ENCODE measurements around the gene GCK.

The GCK gene

DNA sequence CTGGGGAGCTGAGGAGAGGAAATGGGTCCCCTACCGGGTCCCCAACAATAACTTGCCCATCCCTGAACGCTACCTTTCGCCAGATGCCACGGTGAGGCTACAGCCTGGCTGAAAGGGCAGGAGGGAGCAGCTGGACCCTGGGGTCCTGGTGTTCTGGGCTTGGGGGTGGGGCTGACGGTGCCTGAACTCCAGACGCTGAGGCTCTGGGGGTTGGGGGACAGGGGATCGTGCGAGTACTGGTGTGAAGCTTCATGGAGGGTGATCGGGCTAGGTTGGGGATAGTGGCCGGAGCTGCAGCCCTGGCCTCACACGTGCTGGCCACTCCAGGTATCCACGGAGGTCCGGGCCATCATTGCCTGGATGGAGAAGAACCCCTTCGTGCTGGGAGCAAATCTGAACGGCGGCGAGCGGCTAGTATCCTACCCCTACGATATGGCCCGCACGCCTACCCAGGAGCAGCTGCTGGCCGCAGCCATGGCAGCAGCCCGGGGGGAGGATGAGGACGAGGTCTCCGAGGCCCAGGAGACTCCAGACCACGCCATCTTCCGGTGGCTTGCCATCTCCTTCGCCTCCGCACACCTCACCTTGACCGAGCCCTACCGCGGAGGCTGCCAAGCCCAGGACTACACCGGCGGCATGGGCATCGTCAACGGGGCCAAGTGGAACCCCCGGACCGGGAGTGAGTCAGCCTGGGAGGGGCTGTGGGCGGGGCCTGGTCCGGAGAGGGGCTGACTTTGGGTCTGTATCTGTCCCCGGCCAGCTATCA is 76.8 kb downstream of the GCK start:
- H3K4me3 ChIP-seq = no peak overlapping the region
- H3K27ac ChIP-seq = no peak overlapping the region

GRCh38 chr7:44111761-44112160 is 77.5 kb downstream of the GCK start:
- no peak overlapping the region for H3K27ac ChIP-seq

DNA sequence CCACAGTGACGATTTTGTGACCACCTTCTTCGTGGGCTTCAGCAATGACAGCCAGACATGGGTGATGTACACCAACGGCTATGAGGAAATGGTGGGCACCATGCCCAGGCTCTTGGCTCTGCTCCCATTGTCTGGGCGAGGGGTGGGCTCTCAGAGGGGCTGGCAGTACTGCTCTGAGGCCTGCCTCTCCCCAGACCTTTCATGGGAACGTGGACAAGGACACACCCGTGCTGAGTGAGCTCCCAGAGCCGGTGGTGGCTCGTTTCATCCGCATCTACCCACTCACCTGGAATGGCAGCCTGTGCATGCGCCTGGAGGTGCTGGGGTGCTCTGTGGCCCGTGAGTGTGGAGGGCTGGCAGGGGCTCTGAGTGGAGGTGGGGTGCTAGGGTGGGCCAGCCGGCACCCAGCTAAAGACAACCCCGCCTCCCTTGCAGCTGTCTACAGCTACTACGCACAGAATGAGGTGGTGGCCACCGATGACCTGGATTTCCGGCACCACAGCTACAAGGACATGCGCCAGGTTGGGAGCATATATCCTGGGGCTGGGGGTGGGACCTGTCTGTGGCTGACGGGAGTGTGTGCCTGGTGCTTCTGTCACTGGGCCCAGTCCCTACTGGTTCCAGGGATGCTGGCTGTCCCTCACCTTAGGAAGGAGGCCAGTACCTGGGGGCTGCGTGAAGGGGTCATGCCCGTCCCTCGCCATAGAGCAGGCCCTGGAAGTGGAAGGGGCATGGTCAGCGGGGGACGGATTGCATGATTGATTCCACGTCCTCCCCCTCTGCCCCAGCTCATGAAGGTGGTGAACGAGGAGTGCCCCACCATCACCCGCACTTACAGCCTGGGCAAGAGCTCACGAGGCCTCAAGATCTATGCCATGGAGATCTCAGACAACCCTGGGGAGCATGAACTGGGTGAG is 78.3 kb downstream of the GCK start:
- H3K4me3 ChIP-seq = no peak overlapping the region
- H3K27ac ChIP-seq = peak overlapping the region in 3 of 21 experiments; percentile 7 to 21 (median 11)

More at GRCh38 chr7:44111761-44112160, 77.5 kb downstream of the GCK start:
- H3K4me3 ChIP-seq = no peak overlapping the region

DNA sequence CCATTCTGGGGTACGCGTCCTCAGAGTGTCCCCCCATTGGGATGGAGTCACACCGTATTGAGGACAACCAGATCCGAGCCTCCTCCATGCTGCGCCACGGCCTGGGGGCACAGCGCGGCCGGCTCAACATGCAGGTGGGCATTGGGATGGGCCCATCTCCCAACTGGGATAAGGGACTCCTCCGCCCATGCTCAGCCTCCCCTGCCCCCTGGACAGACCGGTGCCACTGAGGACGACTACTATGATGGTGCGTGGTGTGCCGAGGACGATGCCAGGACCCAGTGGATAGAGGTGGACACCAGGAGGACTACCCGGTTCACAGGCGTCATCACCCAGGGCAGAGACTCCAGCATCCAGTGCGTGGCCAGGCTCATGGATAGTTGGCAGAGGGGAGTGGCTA is 79.2 kb downstream of the GCK start:
- Histone ChIP-seq H3K4me3 (no peak overlapping the region), H3K27ac (peak overlapping the region in 2 of 21 experiments; percentile 11 to 18)

DNA sequence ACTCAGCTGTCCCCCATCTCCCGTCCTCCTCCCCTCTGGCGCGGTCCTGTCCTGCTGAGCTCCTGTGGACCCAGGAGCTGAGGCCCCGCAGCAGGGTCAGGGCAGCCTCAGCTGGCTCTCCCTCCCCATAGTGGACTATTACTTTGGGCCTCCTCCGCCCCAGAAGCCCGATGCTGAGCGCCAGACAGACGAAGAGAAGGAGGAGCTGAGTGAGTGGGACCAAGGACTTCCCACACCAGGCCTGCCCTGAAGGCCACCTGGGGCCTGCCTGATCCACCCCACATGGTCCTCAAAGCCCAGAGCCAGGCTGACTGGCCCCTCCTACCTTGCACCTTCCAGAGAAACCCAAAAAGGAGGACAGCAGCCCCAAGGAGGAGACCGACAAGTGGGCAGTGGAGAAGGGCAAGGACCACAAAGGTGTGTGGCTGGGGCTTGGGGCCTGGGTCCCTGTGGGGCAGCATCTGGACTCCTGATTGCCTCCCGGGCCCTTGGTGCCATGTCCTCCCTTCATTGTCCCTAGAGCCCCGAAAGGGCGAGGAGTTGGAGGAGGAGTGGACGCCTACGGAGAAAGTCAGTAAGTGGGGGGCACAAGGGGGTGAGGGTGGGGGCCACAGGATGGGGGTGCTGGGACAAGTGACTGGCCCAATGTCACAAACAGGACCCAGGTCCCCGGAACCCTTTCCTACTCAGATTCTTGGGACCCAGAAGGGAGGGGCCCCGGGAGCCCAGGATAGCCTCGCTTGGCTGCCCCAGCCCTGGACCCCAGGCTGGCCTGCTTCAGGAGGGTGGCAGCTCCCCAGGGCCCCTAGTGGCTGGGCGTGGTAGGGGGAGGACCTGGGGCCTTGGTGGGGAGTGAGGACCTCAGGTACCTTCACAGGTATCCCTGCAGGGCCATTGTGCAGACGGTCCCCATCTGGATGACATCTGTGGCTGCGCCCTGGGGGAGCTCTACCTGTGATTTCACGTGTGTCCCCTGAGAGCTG is 80.2 kb downstream of the GCK start:
- peak overlapping the region in 5 of 21 experiments; percentile 6 to 47 (median 25) for H3K27ac ChIP-seq
- no peak overlapping the region for H3K4me3 ChIP-seq

DNA sequence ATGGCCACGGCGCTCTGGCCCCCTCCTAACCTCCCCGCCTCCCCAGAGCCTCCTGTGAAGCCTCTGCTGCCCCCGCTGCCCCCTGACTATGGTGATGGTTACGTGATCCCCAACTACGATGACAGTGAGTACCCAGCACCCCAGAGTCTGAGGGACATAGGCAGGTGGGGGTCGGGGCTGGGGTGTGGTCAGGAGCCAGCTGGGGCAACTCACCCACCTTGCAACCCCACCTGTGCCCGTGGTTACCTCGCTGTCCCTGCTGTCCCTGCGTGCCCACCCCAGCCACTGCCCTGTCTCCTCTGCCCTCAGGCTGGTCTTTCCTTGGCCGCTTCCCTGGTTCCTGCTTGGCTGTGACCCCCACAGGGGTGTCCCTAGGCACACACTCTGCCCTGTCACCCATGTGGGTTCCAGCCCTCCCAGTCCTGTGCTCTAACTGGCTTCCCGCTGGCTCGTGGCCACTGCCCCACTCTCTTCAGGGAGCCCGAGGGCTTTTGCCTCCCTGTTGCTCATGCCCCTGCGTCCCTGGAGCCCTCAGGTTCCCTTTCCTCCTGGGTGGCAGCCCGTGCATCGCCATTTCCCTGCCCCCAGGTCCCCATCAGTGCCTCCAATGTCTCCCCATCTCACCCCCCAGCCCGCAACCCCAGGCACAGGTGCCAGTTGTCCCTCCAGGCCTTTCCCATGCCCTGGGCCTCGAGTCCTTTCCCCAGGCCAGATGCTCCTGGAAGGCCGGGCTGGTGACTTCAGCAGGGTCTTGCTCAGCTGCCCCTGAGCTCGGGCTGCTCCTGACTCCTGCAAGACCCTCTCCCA is 81.1 kb downstream of the GCK start:
- H3K27ac ChIP-seq = peak overlapping the region in 9 of 21 experiments; percentile 25 to 99 (median 83)
- H3K4me3 ChIP-seq = no peak overlapping the region

DNA sequence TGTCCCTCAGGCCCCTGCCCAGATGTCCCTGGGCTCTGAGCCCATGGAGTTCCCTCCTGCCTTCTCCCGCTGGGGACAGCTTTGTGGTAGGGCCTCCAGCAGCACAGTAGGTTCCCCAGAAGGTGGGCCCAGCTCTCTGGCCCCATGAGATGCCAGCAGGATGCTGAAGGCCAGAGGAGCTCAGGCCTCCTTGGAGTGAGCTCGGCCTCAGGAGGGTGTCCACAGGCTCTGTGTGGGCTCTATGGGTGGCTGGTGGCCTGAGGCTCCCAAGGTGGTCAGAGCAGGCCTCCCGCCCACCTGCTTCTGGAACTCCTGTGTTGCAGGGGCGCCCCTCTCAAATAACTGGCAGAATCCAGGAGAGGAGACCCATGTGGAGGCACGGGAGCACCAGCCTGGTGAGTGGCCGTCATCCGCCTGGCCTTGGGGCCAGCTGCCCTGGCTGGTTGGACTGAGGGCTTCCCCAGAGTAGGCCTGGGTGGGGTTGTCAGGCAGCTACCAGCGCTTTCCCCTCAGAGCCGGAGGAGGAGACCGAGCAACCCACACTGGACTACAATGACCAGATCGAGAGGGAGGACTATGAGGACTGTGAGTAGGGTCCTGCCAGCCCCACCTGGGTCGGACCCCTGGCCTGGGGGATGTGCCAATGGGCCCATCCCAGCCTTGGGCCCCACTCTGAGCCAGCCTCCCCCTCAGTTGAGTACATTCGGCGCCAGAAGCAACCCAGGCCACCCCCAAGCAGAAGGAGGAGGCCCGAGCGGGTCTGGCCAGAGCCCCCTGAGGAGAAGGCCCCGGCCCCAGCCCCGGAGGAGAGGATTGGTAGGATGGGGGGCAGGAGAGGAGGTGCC is 81.9 kb downstream of the GCK start:
- peak overlapping the region in 5 of 7 experiments; percentile 4 to 58 (median 44) for H3K4me3 ChIP-seq
- H3K27ac ChIP-seq = peak overlapping the region in 14 of 21 experiments; percentile 28 to 99 (median 90)

- H3K4me3 ChIP-seq = peak overlapping the region in 6 of 7 experiments; percentile 42 to 60 (median 48)
- peak overlapping the region in 18 of 21 experiments; percentile 25 to 99 (median 90) for H3K27ac ChIP-seq
These were observed 82.8 kb downstream of the GCK start for GRCh38 chr7:44106311-44107065.

DNA sequence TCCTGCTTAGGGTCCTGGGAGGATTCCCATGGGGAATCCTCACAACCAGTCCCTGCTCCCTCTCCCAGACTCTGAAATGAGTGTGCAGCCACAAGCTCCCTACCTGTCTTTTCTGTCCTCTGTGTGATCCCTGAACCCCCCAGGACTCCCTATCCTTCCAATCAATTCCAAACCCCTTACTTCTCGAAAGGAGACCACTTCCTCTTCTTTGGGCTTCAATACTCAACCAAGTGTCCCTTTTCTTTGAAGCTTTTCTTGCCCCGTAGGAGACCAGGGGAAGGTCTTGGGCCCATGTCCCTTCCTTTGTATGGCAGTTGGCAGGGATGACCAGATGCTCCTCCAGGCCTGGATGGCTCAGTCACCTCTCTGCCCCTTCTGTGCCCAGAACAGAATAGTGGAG is 83.4 kb downstream of the GCK start:
- Histone ChIP-seq H3K4me3 (peak overlapping the region; percentile 42 to 60 (median 44)), H3K27ac (peak overlapping the region in 20 of 21 experiments; percentile 81 to 99 (median 90))

- Histone ChIP-seq H3K27ac (peak overlapping the region; percentile 51 to 99 (median 90)), H3K4me3 (peak overlapping the region; percentile 42 to 60 (median 44))
These were observed 84.1 kb downstream of the GCK start for GRCh38 chr7:44104860-44105771.

- peak within 1 kb of the TSS; percentile 42 to 60 (median 44) for H3K4me3 ChIP-seq
- peak within 1 kb of the TSS; percentile 51 to 99 (median 91) for H3K27ac ChIP-seq
These were observed 85.0 kb downstream of the GCK start, which contains the start of gene AEBP1 for GRCh38 chr7:44103923-44104859. AEBP1 (plus strand) TSS chr7:44104345; CDS start chr7:44104666, 321 bp downstream.

GRCh38 chr7:44103566-44103922 is 85.7 kb downstream of the GCK start:
- peak overlapping the region in 20 of 21 experiments; percentile 8 to 99 (median 92) for H3K27ac ChIP-seq

GRCh38 chr7:44102846-44103565 is 86.2 kb downstream of the GCK start:
- peak overlapping the region in 20 of 21 experiments; percentile 8 to 99 (median 92) for H3K27ac ChIP-seq
- H3K4me3 ChIP-seq = no peak overlapping the region

More at GRCh38 chr7:44103566-44103922, 85.7 kb downstream of the GCK start:
- peak overlapping the region in 3 of 7 experiments; percentile 44 to 60 (median 58) for H3K4me3 ChIP-seq
